Body of pancreas (tissue), 4 donors: Measurements from ENCODE around the gene CNTNAP2.

Source experiments
- CTCF ChIP-seq, 7 experiments: fragments of 450-650 bp in 4 of 7; fragments of 200-600 bp in 3 of 7; sonication (generic) in 3 of 7; IDR thresholded peaks; one replicate each; pipeline ENCODE4 v1.5.1; 2016 to 2019; ENCODE audit warnings: antibody characterized with exemption in 7 of 7
- POLR2A ChIP-seq, 3 donors: fragments of 450-650 bp; IDR thresholded peaks; one replicate each; pipeline ENCODE4 v1.6.1; 2016; ENCODE audit warnings: antibody characterized with exemption in 3 of 3, mild to moderate bottlenecking in 2 of 3

GRCh38 chr7:148148456-148148855, 2031.9 kb downstream of the CNTNAP2 start:
- TF ChIP-seq POLR2A (IDR thresholded peaks at IDR 0.05) (no peak), CTCF (IDR thresholded peaks at IDR 0.05) (no peak)
